ENCODE measurements around the gene PHF20. TPM values are rescaled to one million over a fixed set of nuclear protein-coding genes. Genes with fewer than 3 reads are reported as not detected.
"Not testable (repeated sequence)": the region's sequence is repeated elsewhere in the genome, so short reads cannot be mapped to it uniquely, and the experiment has no call there.

The PHF20 gene
- total RNA-seq, 1 experiment from 2014 or later, result 37.2 TPM

DNA sequence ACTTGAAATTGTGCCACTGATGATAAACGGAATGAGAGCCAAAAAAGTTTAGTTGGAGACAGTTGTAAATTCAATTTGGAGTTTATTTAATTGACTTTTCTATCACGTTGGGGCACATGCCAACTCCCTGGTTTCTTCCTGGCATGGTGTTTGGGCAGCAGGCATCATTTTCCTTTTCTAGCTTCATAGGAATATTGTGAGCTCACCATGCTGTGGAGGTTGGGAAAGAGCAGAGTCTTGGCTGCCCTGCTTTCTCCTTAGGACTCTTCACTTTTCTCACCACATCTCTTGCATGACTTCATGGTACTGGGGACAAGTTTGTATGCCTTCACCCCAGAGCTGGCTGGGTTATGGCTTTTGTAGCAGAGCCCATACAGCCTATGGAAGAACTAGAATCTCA lies 176.1 kb downstream of the PHF20 start:
- POLR2A ChIA-PET (ENCODE audit: unreplicated experiment), result no interaction called here
- H3K27me3 ChIP-seq (ENCODE audit: low read length), result no peaks in the 10 kb centered on the region
- H3K4me1 ChIP-seq (ENCODE audit: insufficient read depth, low read length), result peaks cover 7% of the 10 kb centered on the region
- CTCF ChIA-PET, result interaction anchor here (0.5 to 1.1 kb wide), 4 partner anchors 20 to 206 kb away, joined by 3 to 10 read pairs (median 4); partner anchors contain the start of gene RBM39
- TF ChIP-seq EZH2 (IDR thresholded peaks at IDR 0.05; ENCODE audit: low read length, unreplicated experiment) (no peak), CTCF (conservative IDR thresholded peaks at IDR 0.05; ENCODE audit: low read depth, low read length) (no peak), EZH2phosphoT487 (IDR thresholded peaks at IDR 0.05; ENCODE audit: borderline replicate concordance, low read length) (no peak)
- H3K79me2 ChIP-seq (ENCODE audit: low read length), result peaks cover 13% of the 10 kb centered on the region
- ATAC-seq, result no peak
- no peak overlapping the region for H3K27ac ChIP-seq (ENCODE audit: low read length)
- H3K9me3 ChIP-seq (ENCODE audit: low read length), result no peaks in the 10 kb centered on the region
- no TSS peak for BruUV-seq (replicated peaks)
- H4K20me1 ChIP-seq (ENCODE audit: low read length), result no peaks in the 10 kb centered on the region
- H3F3A ChIP-seq (ENCODE audit: low read length, unreplicated experiment), result no peaks in the 10 kb centered on the region
- no peaks in the 10 kb centered on the region for H3K9me2 ChIP-seq (replicated peaks; ENCODE audit: low read length)
- no peak overlapping the region for H2AFZ ChIP-seq (ENCODE audit: low read length)
- H3K4me3 ChIP-seq (ENCODE audit: low read length), result no peak overlapping the region
- no peak overlapping the region for H3K9ac ChIP-seq (ENCODE audit: low read length)
- peaks cover 2% of the 10 kb centered on the region; the same call in 1 of the 2 replicates for H3K36me3 ChIP-seq (ENCODE audit: low read depth, low read length)
- no peak for DNase-seq
- intact Hi-C loops (cut with micrococcal nuclease), result no loop called here
- H3K4me2 ChIP-seq (ENCODE audit: low read length), result no peak overlapping the region

DNA sequence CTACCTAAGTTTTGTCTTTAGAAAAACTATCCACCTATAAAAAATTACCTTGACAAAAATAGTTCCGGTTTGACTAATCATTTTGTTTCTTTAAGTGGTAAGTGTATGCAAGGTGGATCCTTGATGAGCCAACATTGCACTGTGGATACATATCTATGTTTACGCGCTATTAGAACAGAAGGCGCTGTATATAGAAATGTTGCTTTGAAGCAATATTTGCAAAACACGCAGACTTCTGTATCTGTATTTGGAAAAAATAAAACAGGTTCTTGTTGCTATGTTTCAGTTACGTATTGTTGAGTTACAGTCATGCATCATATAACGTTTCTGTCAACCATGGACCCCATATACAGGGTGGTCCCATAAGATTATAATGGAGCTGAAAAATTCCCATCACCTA lies 178.3 kb downstream of the PHF20 start:
- Histone ChIP-seq H3K9ac (ENCODE audit: low read length) (no peak overlapping the region), H3K27me3 (ENCODE audit: low read length) (no peaks in the 10 kb centered on the region), H3K4me2 (ENCODE audit: low read length) (no peak overlapping the region), H3K79me2 (ENCODE audit: low read length) (peaks cover 24% of the 10 kb centered on the region), H3K27ac (ENCODE audit: low read length) (no peak overlapping the region), H3F3A (ENCODE audit: low read length, unreplicated experiment) (no peaks in the 10 kb centered on the region), H2AFZ (ENCODE audit: low read length) (no peak overlapping the region), H3K36me3 (ENCODE audit: low read depth, low read length) (no peaks in the 10 kb centered on the region), H3K4me3 (ENCODE audit: low read length) (no peak overlapping the region), H4K20me1 (ENCODE audit: low read length) (no peaks in the 10 kb centered on the region), H3K4me1 (ENCODE audit: insufficient read depth, low read length) (peaks cover 8% of the 10 kb centered on the region), H3K9me2 (replicated peaks; ENCODE audit: low read length) (no peaks in the 10 kb centered on the region), H3K9me3 (ENCODE audit: low read length) (no peaks in the 10 kb centered on the region)
- CTCF ChIA-PET, result interaction anchor here (0.6 kb wide), 1 partner anchor 1139 kb away, joined by 6 read pairs; no protein-coding TSS in a partner anchor
- ATAC-seq, result no peak
- DNase-seq, result no peak
- POLR2A ChIA-PET (ENCODE audit: unreplicated experiment), result interaction anchor here (0.7 kb wide), 1 partner anchor 167 kb away, joined by 3 read pairs; no protein-coding TSS in a partner anchor
- no TSS peak for BruUV-seq (replicated peaks)
- intact Hi-C loops (cut with micrococcal nuclease), result no loop called here
- TF ChIP-seq CTCF (conservative IDR thresholded peaks at IDR 0.05; ENCODE audit: low read depth, low read length) (no peak), EZH2 (IDR thresholded peaks at IDR 0.05; ENCODE audit: low read length, unreplicated experiment) (no peak), EZH2phosphoT487 (IDR thresholded peaks at IDR 0.05; ENCODE audit: borderline replicate concordance, low read length) (no peak)

GRCh38 chr20:35952080-35952479 lies 180.3 kb downstream of the PHF20 start:
- H3K36me3 ChIP-seq (ENCODE audit: low read depth, low read length); ATAC-seq; H3K9me2 ChIP-seq (replicated peaks; ENCODE audit: low read length); H3K9me3 ChIP-seq (ENCODE audit: low read length); H3F3A ChIP-seq (ENCODE audit: low read length, unreplicated experiment); H3K9ac ChIP-seq (ENCODE audit: low read length); DNase-seq; H3K27ac ChIP-seq (ENCODE audit: low read length); BruUV-seq (replicated peaks); H3K27me3 ChIP-seq (ENCODE audit: low read length); H2AFZ ChIP-seq (ENCODE audit: low read length); H4K20me1 ChIP-seq (ENCODE audit: low read length): not testable (repeated sequence)
- intact Hi-C loops (cut with micrococcal nuclease), result loop anchor here (2.0 kb wide), 1 partner anchor 181 kb away; no protein-coding TSS in a partner anchor
- ChIA-PET CTCF (interaction anchor here (0.6 to 3.7 kb wide), 2 partner anchors 40 to 436 kb away, joined by 3 to 36 read pairs; no protein-coding TSS in a partner anchor), POLR2A (ENCODE audit: unreplicated experiment) (interaction anchor here (0.6 to 1.2 kb wide), 8 partner anchors 39 to 1959 kb away, joined by 3 to 17 read pairs (median 3); no protein-coding TSS in a partner anchor)
- peaks cover 13% of the 10 kb centered on the region for H3K4me1 ChIP-seq (ENCODE audit: insufficient read depth, low read length)
- peak overlapping the region; percentile 95 for H3K4me3 ChIP-seq (ENCODE audit: low read length)
- H3K79me2 ChIP-seq (ENCODE audit: low read length), result peaks cover 31% of the 10 kb centered on the region
- peak overlapping the region; percentile 91 for H3K4me2 ChIP-seq (ENCODE audit: low read length)
